HEK293 (cell line): ENCODE results near the gene MYH11.

ENCODE experiments used
- BCL11A ChIP-seq: fragments of 450-650 bp; formaldehyde crosslinking; IDR thresholded peaks from 2 replicates; pipeline ENCODE4 v1.5.1; 2016; ENCODE audit warnings: low read depth, missing biosample characterization, missing genetic modification characterization
- SETDB1 ChIP-seq: IDR thresholded peaks from one replicate; pipeline ENCODE4 v1.6.1; 2017; ENCODE audit warnings: mild to moderate bottlenecking, low read length, moderate library complexity, mixed read lengths; ENCODE audit not compliant: insufficient read length
- ZNF2 ChIP-seq: fragments of 450-650 bp; formaldehyde crosslinking; IDR thresholded peaks from 2 replicates; pipeline ENCODE4 v1.5.1; 2016; ENCODE audit warnings: missing biosample characterization, missing genetic modification characterization
- ZNF510 ChIP-seq: fragments of 450-650 bp; formaldehyde crosslinking; IDR thresholded peaks from 2 replicates; pipeline ENCODE4 v1.5.1; 2018; ENCODE audit warnings: mild to moderate bottlenecking, missing genetic modification characterization, missing biosample characterization; ENCODE audit not compliant: insufficient replicate concordance
- ZSCAN16 ChIP-seq: fragments of 450-650 bp; formaldehyde crosslinking; IDR thresholded peaks from 2 replicates; pipeline ENCODE4 v1.5.1; 2016; ENCODE audit warnings: missing biosample characterization, missing genetic modification characterization
- TF ChIP-seq, protein P1 (sequence below): fragments of 450-650 bp; formaldehyde crosslinking; IDR thresholded peaks from 2 replicates; pipeline ENCODE4 v1.5.1; 2016; ENCODE audit warnings: missing biosample characterization, missing genetic modification characterization
- TF ChIP-seq, protein P2 (sequence below): fragments of 450-650 bp; formaldehyde crosslinking; IDR thresholded peaks from 2 replicates; pipeline ENCODE4 v1.5.1; 2017; ENCODE audit warnings: missing biosample characterization, missing genetic modification characterization

DNA sequence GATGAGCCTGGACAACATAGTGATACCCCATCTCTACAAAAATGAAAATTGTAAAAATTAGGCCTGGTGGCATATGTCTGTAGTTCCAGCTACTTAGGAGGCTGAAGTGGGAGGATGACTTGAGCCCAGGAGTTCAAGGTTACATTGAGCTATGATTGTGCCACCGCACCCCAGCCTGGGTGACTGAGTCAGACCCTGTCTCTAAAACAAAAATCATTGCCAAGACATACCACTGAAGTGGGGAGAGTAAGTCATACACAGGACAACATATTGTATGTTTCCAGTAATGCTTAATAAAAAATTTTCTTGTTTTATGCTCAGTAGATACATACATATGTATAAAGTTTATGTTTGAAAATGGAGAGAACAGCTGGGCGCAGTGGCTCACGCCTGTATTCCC lies 167.5 kb downstream of the MYH11 start:
- no peak for TF ChIP-seq ZSCAN16
- TF ChIP-seq, protein P1, sequence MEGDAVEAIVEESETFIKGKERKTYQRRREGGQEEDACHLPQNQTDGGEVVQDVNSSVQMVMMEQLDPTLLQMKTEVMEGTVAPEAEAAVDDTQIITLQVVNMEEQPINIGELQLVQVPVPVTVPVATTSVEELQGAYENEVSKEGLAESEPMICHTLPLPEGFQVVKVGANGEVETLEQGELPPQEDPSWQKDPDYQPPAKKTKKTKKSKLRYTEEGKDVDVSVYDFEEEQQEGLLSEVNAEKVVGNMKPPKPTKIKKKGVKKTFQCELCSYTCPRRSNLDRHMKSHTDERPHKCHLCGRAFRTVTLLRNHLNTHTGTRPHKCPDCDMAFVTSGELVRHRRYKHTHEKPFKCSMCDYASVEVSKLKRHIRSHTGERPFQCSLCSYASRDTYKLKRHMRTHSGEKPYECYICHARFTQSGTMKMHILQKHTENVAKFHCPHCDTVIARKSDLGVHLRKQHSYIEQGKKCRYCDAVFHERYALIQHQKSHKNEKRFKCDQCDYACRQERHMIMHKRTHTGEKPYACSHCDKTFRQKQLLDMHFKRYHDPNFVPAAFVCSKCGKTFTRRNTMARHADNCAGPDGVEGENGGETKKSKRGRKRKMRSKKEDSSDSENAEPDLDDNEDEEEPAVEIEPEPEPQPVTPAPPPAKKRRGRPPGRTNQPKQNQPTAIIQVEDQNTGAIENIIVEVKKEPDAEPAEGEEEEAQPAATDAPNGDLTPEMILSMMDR (tag by site-specific recombination) = no peak
- TF ChIP-seq BCL11A = no peak
- no peak for TF ChIP-seq ZNF2 (tag by site-specific recombination)
- no peak for TF ChIP-seq ZNF510 (tag by site-specific recombination)
- TF ChIP-seq, protein P2, sequence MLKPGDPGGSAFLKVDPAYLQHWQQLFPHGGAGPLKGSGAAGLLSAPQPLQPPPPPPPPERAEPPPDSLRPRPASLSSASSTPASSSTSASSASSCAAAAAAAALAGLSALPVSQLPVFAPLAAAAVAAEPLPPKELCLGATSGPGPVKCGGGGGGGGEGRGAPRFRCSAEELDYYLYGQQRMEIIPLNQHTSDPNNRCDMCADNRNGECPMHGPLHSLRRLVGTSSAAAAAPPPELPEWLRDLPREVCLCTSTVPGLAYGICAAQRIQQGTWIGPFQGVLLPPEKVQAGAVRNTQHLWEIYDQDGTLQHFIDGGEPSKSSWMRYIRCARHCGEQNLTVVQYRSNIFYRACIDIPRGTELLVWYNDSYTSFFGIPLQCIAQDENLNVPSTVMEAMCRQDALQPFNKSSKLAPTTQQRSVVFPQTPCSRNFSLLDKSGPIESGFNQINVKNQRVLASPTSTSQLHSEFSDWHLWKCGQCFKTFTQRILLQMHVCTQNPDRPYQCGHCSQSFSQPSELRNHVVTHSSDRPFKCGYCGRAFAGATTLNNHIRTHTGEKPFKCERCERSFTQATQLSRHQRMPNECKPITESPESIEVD (tag by site-specific recombination) = no peak
- no peak for TF ChIP-seq SETDB1
